SK-N-SH (cell line): ENCODE data around the gene TIGD3. TPM values are rescaled to one million over a fixed set of nuclear protein-coding genes. Genes with fewer than 3 reads are reported as not detected.

Experiments used
- CTCF ChIA-PET: fragments of 300-600, 350-600 bp; formaldehyde crosslinking; extraction: SDS; loops from one replicate; lab custom pipeline; 2021; lab: Yijun Ruan, JAX
- POLR2A ChIA-PET: fragments of 350-600 bp; sonication (Branson Sonifier 250); formaldehyde crosslinking; extraction: SDS; loops from one replicate; lab custom pipeline; 2020; ENCODE audit warnings: antibody characterized with exemption, inconsistent platforms; lab: Yijun Ruan, JAX
- DNase-seq: peaks from one replicate; pipeline ENCODE4 v3.0.0; 2012
- H2AFZ ChIP-seq: fragments of 200-600 bp; sonication (generic); 2 replicates; pipeline ENCODE4 v1.8.1; 2016; ENCODE audit warnings: antibody characterized with exemption, mild to moderate bottlenecking, low read depth
- H3F3A ChIP-seq: fragments of 200-600 bp; sonication (generic); replicated peaks from 2 replicates; pipeline ENCODE3; 2016; ENCODE audit warnings: antibody characterized with exemption, mild to moderate bottlenecking; ENCODE audit not compliant: insufficient read depth
- H3K27ac ChIP-seq, 2 experiments: fragments of 200-500 bp in 1 of 2; fragments of 200-600 bp in 1 of 2; sonication (Bioruptor generic) in 1 of 2; sonication (generic), shearing (Covaris generic) in 1 of 2; 2 replicates each; pipeline versions ENCODE4 v1.5.1 to v1.6.1; 2014 to 2016; ENCODE audit warnings: low read depth in 2 of 2, inconsistent platforms in 1 of 2, low read length in 1 of 2, mild to moderate bottlenecking in 1 of 2, mixed read lengths in 1 of 2
- H3K27me3 ChIP-seq: fragments of 200-600 bp; sonication (generic), shearing (Covaris generic); 2 replicates; pipeline ENCODE4 v1.6.1; 2016; ENCODE audit warnings: mixed run types; ENCODE audit not compliant: insufficient read depth
- H3K36me3 ChIP-seq, 2 experiments: fragments of 200-500 bp in 1 of 2; fragments of 200-600 bp in 1 of 2; sonication (Bioruptor generic) in 1 of 2; sonication (generic) in 1 of 2; replicated peaks in 1 of 2; 2 replicates each; pipeline versions ENCODE3 to v1.5.1; 2014 to 2016; ENCODE audit warnings: low read length in 1 of 2, mild to moderate bottlenecking in 1 of 2; ENCODE audit not compliant: insufficient read depth in 2 of 2, control insufficient read depth in 1 of 2
- H3K4me1 ChIP-seq, 2 experiments: fragments of 200-500 bp in 1 of 2; fragments of 200-600 bp in 1 of 2; sonication (Bioruptor generic) in 1 of 2; sonication (generic), shearing (Covaris generic) in 1 of 2; 2 replicates each; pipeline versions ENCODE4 v1.5.1 to v1.6.1; 2014 to 2016; ENCODE audit warnings: low read depth in 1 of 2, low read length in 1 of 2, mixed run types in 1 of 2; ENCODE audit not compliant: insufficient read depth in 2 of 2, control insufficient read depth in 1 of 2
- H3K4me2 ChIP-seq: fragments of 200-600 bp; sonication (generic), shearing (Covaris generic); 2 replicates; pipeline ENCODE4 v1.6.1; 2017; ENCODE audit warnings: mixed run types
- H3K4me3 ChIP-seq, 2 experiments: fragments of 200-500 bp in 1 of 2; fragments of 200-600 bp in 1 of 2; sonication (Bioruptor generic) in 1 of 2; sonication (generic), shearing (Covaris generic) in 1 of 2; 2 replicates each; pipeline versions ENCODE4 v1.5.1 to v1.8.1; 2014 to 2016; ENCODE audit warnings: low read depth in 2 of 2, inconsistent platforms in 1 of 2, low read length in 1 of 2, mild to moderate bottlenecking in 1 of 2, mixed read lengths in 1 of 2, moderate library complexity in 1 of 2
- H3K79me2 ChIP-seq: fragments of 200-600 bp; sonication (generic); 2 replicates; pipeline ENCODE4 v1.8.1; 2017; ENCODE audit warnings: mild to moderate bottlenecking; ENCODE audit not compliant: insufficient read depth
- H3K9ac ChIP-seq: fragments of 200-600 bp; sonication (generic); 2 replicates; pipeline ENCODE4 v1.6.1; 2017; ENCODE audit warnings: mixed run types
- H3K9me2 ChIP-seq: fragments of 200-600 bp; sonication (generic); 2 replicates; pipeline ENCODE4 v1.6.1; 2017; ENCODE audit warnings: mixed run types
- H3K9me3 ChIP-seq: fragments of 200-600 bp; sonication (generic); 2 replicates; pipeline ENCODE4 v1.6.1; 2017; ENCODE audit warnings: mixed run types, mild to moderate bottlenecking, moderate library complexity
- H4K20me1 ChIP-seq: fragments of 200-600 bp; sonication (generic); 2 replicates; pipeline ENCODE4 v1.6.1; 2017; ENCODE audit warnings: mild to moderate bottlenecking, mixed run types; ENCODE audit not compliant: insufficient read depth
- GATA2 ChIP-seq: sonication (generic); formaldehyde crosslinking; IDR thresholded peaks from 2 replicates; pipeline ENCODE4 v1.5.0; 2020; ENCODE audit warnings: mild to moderate bottlenecking, missing genetic modification reagents
- JUND ChIP-seq: IDR thresholded peaks from 2 replicates; pipeline ENCODE4 v1.4.0; 2012
- MEF2A ChIP-seq: IDR thresholded peaks from 2 replicates; pipeline ENCODE4 v1.4.0; 2012; ENCODE audit warnings: low read depth, borderline replicate concordance
- RFX5 ChIP-seq: IDR thresholded peaks from 2 replicates; pipeline ENCODE4 v1.6.1; 2012; ENCODE audit warnings: mild to moderate bottlenecking, improper control_type of control experiment, low read length
- TEAD4 ChIP-seq: IDR thresholded peaks from 2 replicates; pipeline ENCODE4 v1.4.0; 2012; ENCODE audit warnings: mild to moderate bottlenecking, borderline replicate concordance; ENCODE audit not compliant: insufficient read depth
- WGBS: methylation state at CpG from one replicate; pipeline ENCODE4 v1.1.6; 2017; ENCODE audit warnings: low lambda C conversion rate; 5-methylcytosine and 5-hydroxymethylcytosine counted together
- polyA plus RNA-seq, 3 experiments: library from polyadenylated mRNA; depleted of rRNA; stranded (reverse); fragments of >200 nt; gene quantifications; 2 replicates each; pipeline ENCODE4 v1.2.3, GENCODE V29; 2012
- TF ChIP-seq, protein P1 (sequence below): IDR thresholded peaks from 2 replicates; pipeline ENCODE4 v1.6.1; 2012; ENCODE audit warnings: mild to moderate bottlenecking, low read depth, low read length, moderate library complexity
- TF ChIP-seq, protein P2 (sequence below): fragments of 200-600 bp; sonication (generic); IDR thresholded peaks from 2 replicates; pipeline ENCODE4 v1.6.1; 2017; ENCODE audit warnings: antibody characterized with exemption, mild to moderate bottlenecking, moderate library complexity
- TF ChIP-seq, protein P3 (sequence below): fragments of 150-350 bp; IDR thresholded peaks from 2 replicates; pipeline ENCODE4 v1.6.1; 2016; ENCODE audit warnings: mild to moderate bottlenecking, low read depth, low read length

TIGD3 gene
- polyA plus RNA-seq, 1 of the 3 experiments (the other 2 are of a cell fraction): 0.41 TPM

GRCh38 chr11:65395961-65396530 is 41.5 kb downstream of the TIGD3 start (continued):
- TF ChIP-seq, protein P1, sequence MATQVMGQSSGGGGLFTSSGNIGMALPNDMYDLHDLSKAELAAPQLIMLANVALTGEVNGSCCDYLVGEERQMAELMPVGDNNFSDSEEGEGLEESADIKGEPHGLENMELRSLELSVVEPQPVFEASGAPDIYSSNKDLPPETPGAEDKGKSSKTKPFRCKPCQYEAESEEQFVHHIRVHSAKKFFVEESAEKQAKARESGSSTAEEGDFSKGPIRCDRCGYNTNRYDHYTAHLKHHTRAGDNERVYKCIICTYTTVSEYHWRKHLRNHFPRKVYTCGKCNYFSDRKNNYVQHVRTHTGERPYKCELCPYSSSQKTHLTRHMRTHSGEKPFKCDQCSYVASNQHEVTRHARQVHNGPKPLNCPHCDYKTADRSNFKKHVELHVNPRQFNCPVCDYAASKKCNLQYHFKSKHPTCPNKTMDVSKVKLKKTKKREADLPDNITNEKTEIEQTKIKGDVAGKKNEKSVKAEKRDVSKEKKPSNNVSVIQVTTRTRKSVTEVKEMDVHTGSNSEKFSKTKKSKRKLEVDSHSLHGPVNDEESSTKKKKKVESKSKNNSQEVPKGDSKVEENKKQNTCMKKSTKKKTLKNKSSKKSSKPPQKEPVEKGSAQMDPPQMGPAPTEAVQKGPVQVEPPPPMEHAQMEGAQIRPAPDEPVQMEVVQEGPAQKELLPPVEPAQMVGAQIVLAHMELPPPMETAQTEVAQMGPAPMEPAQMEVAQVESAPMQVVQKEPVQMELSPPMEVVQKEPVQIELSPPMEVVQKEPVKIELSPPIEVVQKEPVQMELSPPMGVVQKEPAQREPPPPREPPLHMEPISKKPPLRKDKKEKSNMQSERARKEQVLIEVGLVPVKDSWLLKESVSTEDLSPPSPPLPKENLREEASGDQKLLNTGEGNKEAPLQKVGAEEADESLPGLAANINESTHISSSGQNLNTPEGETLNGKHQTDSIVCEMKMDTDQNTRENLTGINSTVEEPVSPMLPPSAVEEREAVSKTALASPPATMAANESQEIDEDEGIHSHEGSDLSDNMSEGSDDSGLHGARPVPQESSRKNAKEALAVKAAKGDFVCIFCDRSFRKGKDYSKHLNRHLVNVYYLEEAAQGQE: no peak

GRCh38 chr11:65396769-65397745 is 42.5 kb downstream of the TIGD3 start:
- Histone ChIP-seq H3K4me1 (peaks cover 0 to 8% of the 10 kb centered on the region in 2 experiments; a peak in 1 of 4 replicates), H2AFZ (no peak overlapping the region), H3K79me2 (peaks cover 12% of the 10 kb centered on the region), H3K9ac (no peak overlapping the region), H3F3A (peaks cover 3% of the 10 kb centered on the region), H3K4me3 (no peak overlapping the region), H3K36me3 (peaks cover 0 to 35% of the 10 kb centered on the region in 2 experiments), H3K4me2 (no peak overlapping the region), H3K9me3 (no peaks in the 10 kb centered on the region), H3K27ac (no peak overlapping the region), H3K27me3 (no peaks in the 10 kb centered on the region), H4K20me1 (no peaks in the 10 kb centered on the region), H3K9me2 (no peaks in the 10 kb centered on the region)
- DNase-seq: no peak
- WGBS: 96% methylated on average over 36 of the region's 38 CpGs
- ChIA-PET POLR2A (no interaction called here), CTCF (interaction anchor here (0.8 to 7.0 kb wide), 2 partner anchors 19 to 44 kb away, joined by 4 to 40 read pairs; no protein-coding TSS in a partner anchor)
- TF ChIP-seq, protein P2, sequence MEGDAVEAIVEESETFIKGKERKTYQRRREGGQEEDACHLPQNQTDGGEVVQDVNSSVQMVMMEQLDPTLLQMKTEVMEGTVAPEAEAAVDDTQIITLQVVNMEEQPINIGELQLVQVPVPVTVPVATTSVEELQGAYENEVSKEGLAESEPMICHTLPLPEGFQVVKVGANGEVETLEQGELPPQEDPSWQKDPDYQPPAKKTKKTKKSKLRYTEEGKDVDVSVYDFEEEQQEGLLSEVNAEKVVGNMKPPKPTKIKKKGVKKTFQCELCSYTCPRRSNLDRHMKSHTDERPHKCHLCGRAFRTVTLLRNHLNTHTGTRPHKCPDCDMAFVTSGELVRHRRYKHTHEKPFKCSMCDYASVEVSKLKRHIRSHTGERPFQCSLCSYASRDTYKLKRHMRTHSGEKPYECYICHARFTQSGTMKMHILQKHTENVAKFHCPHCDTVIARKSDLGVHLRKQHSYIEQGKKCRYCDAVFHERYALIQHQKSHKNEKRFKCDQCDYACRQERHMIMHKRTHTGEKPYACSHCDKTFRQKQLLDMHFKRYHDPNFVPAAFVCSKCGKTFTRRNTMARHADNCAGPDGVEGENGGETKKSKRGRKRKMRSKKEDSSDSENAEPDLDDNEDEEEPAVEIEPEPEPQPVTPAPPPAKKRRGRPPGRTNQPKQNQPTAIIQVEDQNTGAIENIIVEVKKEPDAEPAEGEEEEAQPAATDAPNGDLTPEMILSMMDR: no peak
- TF ChIP-seq RFX5 (no peak), MEF2A (no peak), GATA2 (CRISPR knock-in tag) (no peak), JUND (no peak), TEAD4 (no peak)
- TF ChIP-seq, protein P3, sequence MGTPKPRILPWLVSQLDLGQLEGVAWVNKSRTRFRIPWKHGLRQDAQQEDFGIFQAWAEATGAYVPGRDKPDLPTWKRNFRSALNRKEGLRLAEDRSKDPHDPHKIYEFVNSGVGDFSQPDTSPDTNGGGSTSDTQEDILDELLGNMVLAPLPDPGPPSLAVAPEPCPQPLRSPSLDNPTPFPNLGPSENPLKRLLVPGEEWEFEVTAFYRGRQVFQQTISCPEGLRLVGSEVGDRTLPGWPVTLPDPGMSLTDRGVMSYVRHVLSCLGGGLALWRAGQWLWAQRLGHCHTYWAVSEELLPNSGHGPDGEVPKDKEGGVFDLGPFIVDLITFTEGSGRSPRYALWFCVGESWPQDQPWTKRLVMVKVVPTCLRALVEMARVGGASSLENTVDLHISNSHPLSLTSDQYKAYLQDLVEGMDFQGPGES: no peak
